ENCODE measurements around the gene DOCK9.

GRCh38 chr13:98751861-98752466, 225.9 kb downstream of the DOCK9 start:
- TF ChIP-seq CTCF (IDR thresholded peaks at IDR 0.05; ENCODE audit: low read length) (no peak), EZH2 (optimal IDR thresholded peaks at IDR 0.05; ENCODE audit: low read depth, low read length) (no peak)
